IMR-90 (cell line): ENCODE measurements around the gene KDM6B. TPM values are rescaled to one million over a fixed set of nuclear protein-coding genes. Genes with fewer than 3 reads are reported as not detected.

Source experiments
- ATAC-seq: fragments of 200-7000 bp; cut with Tn5 transposase; 2 replicates; pipeline ENCODE4 v1.9.1; 2020; ENCODE audit warnings: low read depth, mild to moderate bottlenecking, moderate library complexity
- BruUV-seq: library from RNA; stranded (reverse); fragments of 400-500 nt; replicated peaks from 2 replicates; lab custom pipeline; 2021; lab: Mats Ljungman, UMichigan
- CTCF ChIA-PET: fragments of 300-600 bp; formaldehyde crosslinking; extraction: SDS; loops from one replicate; lab custom pipeline; 2021; ENCODE audit warnings: antibody characterized with exemption; lab: Yijun Ruan, JAX
- POLR2A ChIA-PET: fragments of 300-600 bp; sonication (Branson Sonifier 250); formaldehyde crosslinking; loops from one replicate; lab custom pipeline; 2022; ENCODE audit warnings: antibody characterized with exemption; ENCODE audit not compliant: unreplicated experiment; lab: Charles Lee
- DNase-seq: peaks from one replicate; pipeline ENCODE4 v3.0.0; 2013
- H2AFZ ChIP-seq: replicated peaks from 2 replicates; pipeline ENCODE3; 2013; ENCODE audit warnings: low read length, mild to moderate bottlenecking; ENCODE audit not compliant: poor library complexity
- H2AK5ac ChIP-seq: 2 replicates; pipeline ENCODE4 v1.6.1; 2013; ENCODE audit warnings: low read depth, low read length, inconsistent platforms
- H2AK9ac ChIP-seq: replicated peaks from 2 replicates; pipeline ENCODE3; 2013; ENCODE audit warnings: mild to moderate bottlenecking, low read depth, low read length, moderate library complexity; ENCODE audit not compliant: poor library complexity
- H2BK120ac ChIP-seq: 2 replicates; pipeline ENCODE4 v1.6.1; 2013; ENCODE audit warnings: low read depth, low read length, inconsistent platforms
- H2BK15ac ChIP-seq: 3 replicates; pipeline ENCODE4 v1.6.1; 2013; ENCODE audit warnings: low read depth, low read length, inconsistent platforms
- H2BK20ac ChIP-seq: 2 replicates; pipeline ENCODE4 v1.6.1; 2013; ENCODE audit warnings: low read depth, mild to moderate bottlenecking, inconsistent platforms, low read length, moderate library complexity
- H2BK5ac ChIP-seq: 2 replicates; pipeline ENCODE4 v1.6.1; 2013; ENCODE audit warnings: mild to moderate bottlenecking, low read depth, low read length, inconsistent platforms; ENCODE audit not compliant: poor library complexity, severe bottlenecking
- H3K14ac ChIP-seq: replicated peaks from 2 replicates; pipeline ENCODE4 v1.6.1; 2013; ENCODE audit warnings: low read depth, low read length, inconsistent platforms
- H3K18ac ChIP-seq: 2 replicates; pipeline ENCODE4 v1.6.1; 2013; ENCODE audit warnings: low read depth, low read length, control low read depth
- H3K23ac ChIP-seq: 2 replicates; pipeline ENCODE4 v1.6.1; 2013; ENCODE audit warnings: low read depth, low read length, inconsistent platforms
- H3K27ac ChIP-seq: 2 replicates; pipeline ENCODE4 v1.5.1; 2013; ENCODE audit warnings: mild to moderate bottlenecking, control low read depth, low read length; ENCODE audit not compliant: insufficient read depth
- H3K27me3 ChIP-seq: 2 replicates; pipeline ENCODE4 v1.6.1; 2013; ENCODE audit warnings: low read length; ENCODE audit not compliant: control insufficient read depth, insufficient read depth
- H3K36me3 ChIP-seq: 2 replicates; pipeline ENCODE4 v1.6.1; 2013; ENCODE audit warnings: low read length, mixed read lengths; ENCODE audit not compliant: control insufficient read depth, insufficient read depth
- H3K4ac ChIP-seq: 2 replicates; pipeline ENCODE4 v1.6.1; 2013; ENCODE audit warnings: low read depth, low read length, inconsistent platforms
- H3K4me1 ChIP-seq: 2 replicates; pipeline ENCODE4 v1.6.1; 2013; ENCODE audit warnings: low read length, mixed read lengths; ENCODE audit not compliant: control insufficient read depth, insufficient read depth
- H3K4me2 ChIP-seq: 2 replicates; pipeline ENCODE4 v1.6.1; 2013; ENCODE audit warnings: low read depth, mild to moderate bottlenecking, control low read depth, low read length, moderate library complexity
- H3K4me3 ChIP-seq: 2 replicates; pipeline ENCODE4 v1.5.1; 2013; ENCODE audit warnings: low read depth, mild to moderate bottlenecking, control low read depth, low read length, moderate library complexity; ENCODE audit not compliant: insufficient read depth
- H3K56ac ChIP-seq: 2 replicates; pipeline ENCODE4 v1.6.1; 2013; ENCODE audit warnings: low read length, inconsistent platforms; ENCODE audit not compliant: insufficient read depth; ENCODE audit errors: extremely low read depth
- H3K79me1 ChIP-seq, 2 experiments: 2 replicates each; pipeline ENCODE4 v1.6.1; 2013; ENCODE audit warnings: low read length in 2 of 2, inconsistent platforms in 1 of 2, low read depth in 1 of 2
- H3K9ac ChIP-seq: 2 replicates; pipeline ENCODE4 v1.6.1; 2013; ENCODE audit warnings: low read depth, low read length, control low read depth
- H3K9me1 ChIP-seq: 2 replicates; pipeline ENCODE4 v1.6.1; 2013; ENCODE audit warnings: low read length, inconsistent platforms; ENCODE audit not compliant: insufficient read depth
- H3K9me3 ChIP-seq: 2 replicates; pipeline ENCODE4 v1.6.1; 2013; ENCODE audit warnings: low read length; ENCODE audit not compliant: control insufficient read depth, insufficient read depth
- H4K20me1 ChIP-seq: 2 replicates; pipeline ENCODE4 v1.6.1; 2013; ENCODE audit warnings: low read length, inconsistent platforms; ENCODE audit not compliant: insufficient read depth
- H4K5ac ChIP-seq: 2 replicates; pipeline ENCODE4 v1.6.1; 2013; ENCODE audit warnings: mild to moderate bottlenecking, low read depth, low read length, control low read depth
- H4K8ac ChIP-seq, 2 experiments: 2 replicates each; pipeline ENCODE4 v1.6.1; 2013; ENCODE audit warnings: low read depth in 2 of 2, low read length in 2 of 2, control low read depth in 1 of 2, inconsistent platforms in 1 of 2
- H4K91ac ChIP-seq: 2 replicates; pipeline ENCODE4 v1.6.1; 2013; ENCODE audit warnings: low read depth, low read length, inconsistent platforms; ENCODE audit not compliant: insufficient read depth
- MAFK ChIP-seq: IDR thresholded peaks from 2 replicates; pipeline ENCODE4 v1.6.1; 2012; ENCODE audit warnings: low read depth, low read length, improper control_type of control experiment
- WGBS, 2 experiments: methylation state at CpG; one replicate each; pipeline versions ENCODE4 v1.1.5 to v1.1.7; 2013; ENCODE audit warnings: missing lambda C conversion rate in 2 of 2; ENCODE audit not compliant: insufficient read length in 1 of 2; ENCODE audit errors: extremely low coverage in 2 of 2; 5-methylcytosine and 5-hydroxymethylcytosine counted together
- dilution Hi-C: fragments of 300-500 bp; cut with HindIII; formaldehyde crosslinking; loops from one replicate; pipeline ENCODE4 v1.14.3; 2018; ENCODE audit warnings: low sequenced_read_pairs; ENCODE audit not compliant: unreplicated experiment
- in situ Hi-C: fragments of 300-500 bp; cut with MboI; formaldehyde crosslinking; loops from 3 replicates; pipeline ENCODE4 v1.14.3; 2019; ENCODE audit warnings: low sequenced_read_pairs, inconsistent platforms, mixed read lengths
- intact Hi-C: fragments of 100-400 bp; cut with micrococcal nuclease; formaldehyde crosslinking; loops from 2 replicates; pipeline ENCODE4 v1.10.0; 2022
- polyA plus RNA-seq, 3 experiments: library from polyadenylated mRNA; depleted of rRNA; stranded (reverse); fragments of >200 nt; gene quantifications; 2 replicates each; pipeline ENCODE4 v1.2.3, GENCODE V29; 2012; ENCODE audit warnings: low replicate concordance in 1 of 3
- total RNA-seq: library from RNA; depleted of rRNA; stranded (reverse); fragments of >200 nt; gene quantifications from 2 replicates; pipeline ENCODE4 v1.2.3, GENCODE V29; 2012
- TF ChIP-seq, protein P1 (sequence below): conservative IDR thresholded peaks from 2 replicates; pipeline ENCODE4 v1.5.1; 2012; ENCODE audit warnings: mild to moderate bottlenecking, low read depth, low read length, improper control_type of control experiment

The KDM6B gene
- total and polyA plus RNA-seq, 2 of the 4 experiments (the other 2 are of a cell fraction) = 0.72 to 3.5 TPM

- H3K4me3 ChIP-seq = no peak overlapping the region
- ATAC-seq (no peak), DNase-seq (no peak)
- in situ Hi-C loops (no loop called here), intact Hi-C loops (no loop called here), dilution Hi-C loops (no loop called here)
- no peak overlapping the region for H3K4ac ChIP-seq
- H3K18ac ChIP-seq = no peak overlapping the region
- H2AK5ac ChIP-seq = no peak overlapping the region
- no peak overlapping the region for H3K9ac ChIP-seq
- H3K4me1 ChIP-seq = peaks cover 3% of the 10 kb centered on the region
- TF ChIP-seq, protein P1, sequence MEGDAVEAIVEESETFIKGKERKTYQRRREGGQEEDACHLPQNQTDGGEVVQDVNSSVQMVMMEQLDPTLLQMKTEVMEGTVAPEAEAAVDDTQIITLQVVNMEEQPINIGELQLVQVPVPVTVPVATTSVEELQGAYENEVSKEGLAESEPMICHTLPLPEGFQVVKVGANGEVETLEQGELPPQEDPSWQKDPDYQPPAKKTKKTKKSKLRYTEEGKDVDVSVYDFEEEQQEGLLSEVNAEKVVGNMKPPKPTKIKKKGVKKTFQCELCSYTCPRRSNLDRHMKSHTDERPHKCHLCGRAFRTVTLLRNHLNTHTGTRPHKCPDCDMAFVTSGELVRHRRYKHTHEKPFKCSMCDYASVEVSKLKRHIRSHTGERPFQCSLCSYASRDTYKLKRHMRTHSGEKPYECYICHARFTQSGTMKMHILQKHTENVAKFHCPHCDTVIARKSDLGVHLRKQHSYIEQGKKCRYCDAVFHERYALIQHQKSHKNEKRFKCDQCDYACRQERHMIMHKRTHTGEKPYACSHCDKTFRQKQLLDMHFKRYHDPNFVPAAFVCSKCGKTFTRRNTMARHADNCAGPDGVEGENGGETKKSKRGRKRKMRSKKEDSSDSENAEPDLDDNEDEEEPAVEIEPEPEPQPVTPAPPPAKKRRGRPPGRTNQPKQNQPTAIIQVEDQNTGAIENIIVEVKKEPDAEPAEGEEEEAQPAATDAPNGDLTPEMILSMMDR = no peak
- TF ChIP-seq MAFK = no peak
- H3K56ac ChIP-seq = no peak overlapping the region
- no peak overlapping the region for H2BK5ac ChIP-seq
- H3K4me2 ChIP-seq = no peak overlapping the region
- peaks cover 6% of the 10 kb centered on the region for H3K27me3 ChIP-seq
- CTCF ChIA-PET = interaction anchor here (1.6 kb wide), 1 partner anchor 25 kb away, joined by 3 read pairs; the partner anchor contains the start of gene NAA38
- BruUV-seq = no TSS peak
- WGBS, 2 experiments = no CpG with 5 or more reads among the region's 10 CpGs
- 0 out of 2 replicates have a peak, but pooled peaks cover 4% of the 10 kb centered on the region for H4K20me1 ChIP-seq
- no peak overlapping the region for H3K14ac ChIP-seq
- peaks cover 0 to 15% of the 10 kb centered on the region in 2 experiments; a peak in 2 of 4 replicates for H3K79me1 ChIP-seq
- POLR2A ChIA-PET = interaction anchor here (0.6 kb wide), 1 partner anchor 70 kb away, joined by 3 read pairs; no protein-coding TSS in a partner anchor
- no peaks in the 10 kb centered on the region for H3K36me3 ChIP-seq
- no peak overlapping the region for H2BK15ac ChIP-seq
- no peak overlapping the region for H3K27ac ChIP-seq
- peak overlapping the region; percentile 2 for H2AFZ ChIP-seq
- no peaks in the 10 kb centered on the region for H3K9me3 ChIP-seq
- H2AK9ac ChIP-seq = no peak overlapping the region
- no peak overlapping the region for H4K91ac ChIP-seq
- no peak overlapping the region for H2BK120ac ChIP-seq
- H4K8ac ChIP-seq = no peak overlapping the region
- H2BK20ac ChIP-seq = no peak overlapping the region
- H4K5ac ChIP-seq = no peak overlapping the region
- H3K9me1 ChIP-seq = no peaks in the 10 kb centered on the region
- no peak overlapping the region for H3K23ac ChIP-seq
Measured at GRCh38 chr17:7832431-7832830, 1.6 kb upstream of the KDM6B start.
